HepG2 (cell line): ENCODE results near the gene FBLN5. TPM values are rescaled to one million over a fixed set of nuclear protein-coding genes. Genes with fewer than 3 reads are reported as not detected.

Experiments
- ATAC-seq: fragments of 200-7000 bp; cut with Tn5 transposase; 3 replicates; pipeline ENCODE4 v1.9.1; 2020; ENCODE audit warnings: mild to moderate bottlenecking, moderate library complexity
- BruUV-seq: library from RNA; stranded (reverse); fragments of 400-500 nt; replicated peaks from 2 replicates; lab custom pipeline; 2021; lab: Mats Ljungman, UMichigan
- CTCF ChIA-PET: fragments of 300-600 bp; formaldehyde crosslinking; extraction: SDS; loops from one replicate; lab custom pipeline; 2021; ENCODE audit warnings: low total read pairs, inconsistent platforms, low intra/inter-chr PET ratio; lab: Yijun Ruan, JAX
- POLR2A ChIA-PET: fragments of 350-600 bp; sonication (Branson Sonifier 250); formaldehyde crosslinking; loops from one replicate; lab custom pipeline; 2020; ENCODE audit warnings: antibody characterized with exemption, inconsistent platforms; lab: Yijun Ruan, JAX
- DNase-seq: peaks from one replicate; pipeline ENCODE4 v3.0.0-alpha.2; 2015; ENCODE audit warnings: low spot score
- FAIRE-seq: peaks from 3 replicates; lab custom pipeline; 2011; peaks lifted over from hg19 to GRCh38; lab: Jason Lieb, UNC
- H2AFZ ChIP-seq: one replicate; pipeline ENCODE4 v1.6.1; 2011; ENCODE audit warnings: low read length, inconsistent platforms
- H3K27ac ChIP-seq: fragments of 300-600 bp; 3 replicates; pipeline ENCODE4 v1.8.0; 2011; ENCODE audit warnings: mixed run types, mild to moderate bottlenecking, mixed read lengths, low read length, inconsistent platforms; ENCODE audit not compliant: insufficient read depth; ENCODE audit errors: extremely low read length
- H3K27me3 ChIP-seq, 2 experiments: fragments of 200-600 bp in 1 of 2; 2 replicates in 1 of 2; 3 replicates in 1 of 2; pipeline versions ENCODE4 v1.6.0 to v1.8.0; 2011; ENCODE audit warnings: low read length in 2 of 2, mild to moderate bottlenecking in 2 of 2, moderate library complexity in 2 of 2, inconsistent platforms in 1 of 2; ENCODE audit not compliant: insufficient read depth in 2 of 2, control insufficient read depth in 1 of 2
- H3K36me3 ChIP-seq, 2 experiments: fragments of 200-600 bp in 1 of 2; replicated peaks in 1 of 2; 2 replicates in 1 of 2; 3 replicates in 1 of 2; pipeline versions ENCODE4 v1.5.1 to v1.8.0; 2011; ENCODE audit warnings: low read length in 2 of 2, inconsistent platforms in 1 of 2; ENCODE audit not compliant: insufficient read depth in 2 of 2, control insufficient read depth in 1 of 2
- H3K4me1 ChIP-seq: 2 replicates; pipeline ENCODE4 v1.5.1; 2012; ENCODE audit warnings: low read length, inconsistent platforms; ENCODE audit not compliant: insufficient read depth
- H3K4me2 ChIP-seq: 2 replicates; pipeline ENCODE4 v1.6.0; 2011; ENCODE audit warnings: low read depth, low read length, inconsistent platforms
- H3K4me3 ChIP-seq, 3 experiments: fragments of 200-600 bp in 1 of 3; sonication (generic), shearing (Covaris generic) in 1 of 3; replicated peaks in 1 of 3; 2 replicates each; pipeline ENCODE4 v1.5.1; 2011 to 2016; ENCODE audit warnings: low read length in 3 of 3, inconsistent platforms in 2 of 3, low read depth in 2 of 3, mild to moderate bottlenecking in 2 of 3, control low read depth in 1 of 3, mixed read lengths in 1 of 3; ENCODE audit not compliant: insufficient read depth in 1 of 3
- H3K79me2 ChIP-seq: one replicate; pipeline ENCODE4 v1.6.1; 2011; ENCODE audit warnings: low read length, inconsistent platforms; ENCODE audit not compliant: insufficient read depth
- H3K9ac ChIP-seq: 2 replicates; pipeline ENCODE4 v1.6.0; 2011; ENCODE audit warnings: mild to moderate bottlenecking, low read depth, low read length, inconsistent platforms; ENCODE audit not compliant: insufficient read depth
- H3K9me3 ChIP-seq: 2 replicates; pipeline ENCODE4 v1.5.1; 2012; ENCODE audit warnings: mild to moderate bottlenecking, low read length
- H4K20me1 ChIP-seq: 2 replicates; pipeline ENCODE4 v1.6.0; 2011; ENCODE audit warnings: inconsistent platforms, mild to moderate bottlenecking, low read length, moderate library complexity; ENCODE audit not compliant: insufficient read depth
- CENPX ChIP-seq: sonication (generic); formaldehyde crosslinking; IDR thresholded peaks from 2 replicates; pipeline ENCODE4 v1.9.0; 2021; ENCODE audit warnings: mild to moderate bottlenecking, missing genetic modification reagents, moderate library complexity
- GLMP ChIP-seq: sonication (generic); formaldehyde crosslinking; IDR thresholded peaks from 2 replicates; pipeline ENCODE4 v1.9.0; 2021; ENCODE audit warnings: missing genetic modification reagents, mild to moderate bottlenecking, borderline replicate concordance
- HIC2 ChIP-seq: sonication (generic); formaldehyde crosslinking; IDR thresholded peaks from 2 replicates; pipeline ENCODE4 v1.9.0; 2022; ENCODE audit warnings: low read depth, missing genetic modification reagents
- JDP2 ChIP-seq: sonication (generic); formaldehyde crosslinking; IDR thresholded peaks from 2 replicates; pipeline ENCODE4 v1.8.1; 2022; ENCODE audit warnings: missing genetic modification reagents, borderline replicate concordance
- SOX13 ChIP-seq, 3 experiments: fragments of 450-650 bp in 1 of 3; sonication (generic) in 1 of 3; formaldehyde crosslinking in 1 of 3; IDR thresholded peaks in 2 of 3; conservative IDR thresholded peaks in 1 of 3; 2 replicates each; pipeline versions ENCODE4 v1.5.0 to v1.6.1; 2016 to 2020; ENCODE audit warnings: antibody characterized with exemption in 1 of 3, mild to moderate bottlenecking in 1 of 3, missing compliant biosample characterization in 1 of 3, missing genetic modification reagents in 1 of 3, moderate library complexity in 1 of 3
- TRIM22 ChIP-seq: fragments of 450-650 bp; IDR thresholded peaks from 2 replicates; pipeline ENCODE4 v1.6.1; 2017
- ZBTB44 ChIP-seq: sonication (generic); formaldehyde crosslinking; IDR thresholded peaks from 2 replicates; pipeline ENCODE4 v1.4.0; 2020; ENCODE audit warnings: missing genetic modification reagents
- ZBTB7B ChIP-seq: sonication (generic); formaldehyde crosslinking; IDR thresholded peaks from 2 replicates; pipeline ENCODE4 v1.4.0; 2020; ENCODE audit warnings: missing genetic modification reagents
- ZNF280D ChIP-seq: sonication (generic); formaldehyde crosslinking; IDR thresholded peaks from 2 replicates; pipeline ENCODE4 v1.5.1; 2020; ENCODE audit warnings: mild to moderate bottlenecking, missing genetic modification reagents
- ZXDC ChIP-seq: sonication (generic); formaldehyde crosslinking; IDR thresholded peaks from 2 replicates; pipeline ENCODE4 v1.5.0; 2020; ENCODE audit warnings: mild to moderate bottlenecking, missing genetic modification reagents
- WGBS: methylation state at CpG from one replicate; pipeline ENCODE4 v1.1.6; 2017; ENCODE audit warnings: low lambda C conversion rate; 5-methylcytosine and 5-hydroxymethylcytosine counted together
- in situ Hi-C: cut with HindIII; loops from 2 replicates; pipeline ENCODE4 v1.10.0; 2017; ENCODE audit warnings: low pct_unique_long_range_greater_than_20kb; ENCODE audit not compliant: extremely low pct_ligation_motif_present
- intact Hi-C: fragments of 100-400 bp; cut with micrococcal nuclease; formaldehyde crosslinking; loops from one replicate; pipeline ENCODE4 v1.10.0; 2022; ENCODE audit not compliant: unreplicated experiment
- polyA plus RNA-seq, 8 experiments: library from polyadenylated mRNA; depleted of rRNA in 3 of 8; stranded (reverse) in 7 of 8; unstranded in 1 of 8; fragments of >200 nt; fragmentation: Illumina TruSeq in 4 of 8; extraction: Trizol in 4 of 8; gene quantifications; 2 replicates each; pipeline versions ENCODE4 v1.2.1 to v1.2.3, GENCODE V29; 2011 to 2016; ENCODE audit warnings: low read depth in 4 of 8, missing spikeins in 1 of 8, mixed read lengths in 1 of 8; ENCODE audit not compliant: insufficient read depth in 1 of 8
- total RNA-seq, 5 experiments: library from RNA; depleted of rRNA; stranded (reverse); fragments of >200 nt; fragmentation: Illumina TruSeq; extraction: Trizol; gene quantifications; 2 replicates each; pipeline ENCODE4 v1.2.3, GENCODE V29; 2016; ENCODE audit warnings: low read depth in 1 of 5

The FBLN5 gene
- total and polyA plus RNA-seq, 2 of the 13 experiments (the other 11 are each of a cell fraction or from before 2014, with no cell fraction given), result 0.38 to 0.77 TPM

GRCh38 chr14:91931478-91932088 is 15.9 kb downstream of the FBLN5 start:
- no peak for ATAC-seq
- no peaks in the 10 kb centered on the region for H3K9me3 ChIP-seq
- no peak for TF ChIP-seq ZBTB44
- no peak for TF ChIP-seq HIC2 (CRISPR knock-in tag)
- TF ChIP-seq GLMP (CRISPR knock-in tag), result no peak
- TF ChIP-seq TRIM22, result no peak
- TF ChIP-seq ZNF280D, result no peak
- TF ChIP-seq JDP2, result no peak
- TF ChIP-seq SOX13 (IDR thresholded peaks at IDR 0.05), result no peak
- TF ChIP-seq SOX13 (CRISPR knock-in tag; conservative IDR thresholded peaks at IDR 0.05 in 1 of 2, IDR thresholded peaks at IDR 0.05 in 1 of 2), result no peak
- TF ChIP-seq ZXDC (CRISPR knock-in tag), result no peak
- TF ChIP-seq CENPX, result no peak
- TF ChIP-seq ZBTB7B (CRISPR knock-in tag), result no peak

More at GRCh38 chr14:91931478-91932088, 15.9 kb downstream of the FBLN5 start:
- Histone ChIP-seq H3K27ac (no peak overlapping the region), H2AFZ (no peak overlapping the region), H3K4me2 (no peak overlapping the region), H3K9ac (no peak overlapping the region), H3K4me3 (no peak overlapping the region), H3K36me3 (no peaks in the 10 kb centered on the region), H3K4me1 (peaks cover 14% of the 10 kb centered on the region), H4K20me1 (no peaks in the 10 kb centered on the region), H3K79me2 (no peaks in the 10 kb centered on the region), H3K27me3 (no peaks in the 10 kb centered on the region)
- ChIA-PET POLR2A (no interaction called here), CTCF (no interaction called here)
- 90% methylated on average over 11 of the region's 11 CpGs for WGBS
- FAIRE-seq (no peak), DNase-seq (no peak)
- in situ Hi-C loops (no loop called here), intact Hi-C loops (no loop called here)
- no TSS peak for BruUV-seq
